Activated CD8-positive, alpha-beta T cell treated with anti-CD3 and anti-CD28 coated beads for 36 hours (primary cell): Measurements from ENCODE around the gene NCOA5. TPM values are rescaled to one million over a fixed set of nuclear protein-coding genes. Genes with fewer than 3 reads are reported as not detected.

Source experiments
- ATAC-seq: fragments of 200-7000 bp; cut with Tn5 transposase; one replicate; pipeline ENCODE4 v1.10.0; 2021; ENCODE audit warnings: mild to moderate bottlenecking, moderate library complexity
- CTCF ChIA-PET: fragments of 350-600 bp; sonication (Branson Sonifier 250); formaldehyde crosslinking; loops from one replicate; lab custom pipeline; 2021; ENCODE audit warnings: antibody characterized with exemption; lab: Charles Lee
- POLR2A ChIA-PET: fragments of 350-600 bp; sonication (Branson Sonifier 250); formaldehyde crosslinking; loops from one replicate; lab custom pipeline; 2021; ENCODE audit warnings: antibody characterized with exemption; lab: Charles Lee
- DNase-seq: peaks from one replicate; pipeline ENCODE4 v3.0.0-alpha.2; 2020
- H3K27ac Mint-ChIP-seq: one replicate; pipeline ENCODE4 v1.8.0; 2021; ENCODE audit warnings: mild to moderate bottlenecking, mixed read lengths
- H3K27me3 Mint-ChIP-seq: one replicate; pipeline ENCODE4 v1.8.0; 2021; ENCODE audit warnings: mixed read lengths
- H3K36me3 Mint-ChIP-seq: one replicate; pipeline ENCODE4 v1.8.0; 2021; ENCODE audit warnings: low read depth, mixed read lengths
- H3K4me1 Mint-ChIP-seq: one replicate; pipeline ENCODE4 v1.8.0; 2021; ENCODE audit warnings: low read depth, mixed read lengths
- H3K4me3 Mint-ChIP-seq: one replicate; pipeline ENCODE4 v1.8.0; 2021; ENCODE audit warnings: mild to moderate bottlenecking, moderate library complexity, mixed read lengths
- H3K9me3 Mint-ChIP-seq: one replicate; pipeline ENCODE4 v1.8.0; 2021; ENCODE audit warnings: mixed read lengths
- intact Hi-C: fragments of 100-400 bp; cut with micrococcal nuclease; formaldehyde crosslinking; loops from one replicate; pipeline ENCODE4 v1.10.0; 2022
- total RNA-seq, 2 experiments: library from RNA; stranded (reverse); gene quantifications; one replicate each; pipeline ENCODE4 v1.2.3, GENCODE V29; 2021
- TF ChIP-seq, protein P1 (sequence below): fragments of 200-600 bp; IDR thresholded peaks from one replicate; pipeline ENCODE4 v1.8.0; 2022; ENCODE audit warnings: antibody characterized with exemption, mild to moderate bottlenecking

Gene NCOA5
- total RNA-seq, 2 experiments from 2014 or later = 13.1 to 16.8 TPM

DNA sequence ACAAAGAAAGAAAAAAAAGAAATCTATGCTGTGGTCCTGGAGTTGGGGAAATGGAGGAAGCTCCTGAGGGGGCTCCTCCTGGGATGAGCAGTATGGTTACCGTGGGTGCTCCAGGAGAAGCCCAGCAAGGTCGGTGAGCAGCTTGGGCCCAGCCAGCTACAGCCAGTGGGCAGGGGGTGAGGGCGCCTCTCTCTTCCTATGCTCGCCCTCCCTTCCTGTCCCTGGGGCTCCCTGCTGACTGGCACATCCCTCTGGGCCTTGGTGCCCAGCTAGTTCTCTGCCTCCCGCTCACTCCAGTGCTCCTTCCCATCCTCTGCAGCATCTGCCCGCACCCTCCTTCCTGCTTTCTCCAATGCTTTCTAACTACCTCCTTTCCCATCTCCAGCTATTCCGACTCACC lies 45.0 kb upstream of the NCOA5 start:
- no peaks in the 10 kb centered on the region for H3K36me3 Mint-ChIP-seq
- intact Hi-C loops = no loop called here
- POLR2A ChIA-PET = no interaction called here

DNA sequence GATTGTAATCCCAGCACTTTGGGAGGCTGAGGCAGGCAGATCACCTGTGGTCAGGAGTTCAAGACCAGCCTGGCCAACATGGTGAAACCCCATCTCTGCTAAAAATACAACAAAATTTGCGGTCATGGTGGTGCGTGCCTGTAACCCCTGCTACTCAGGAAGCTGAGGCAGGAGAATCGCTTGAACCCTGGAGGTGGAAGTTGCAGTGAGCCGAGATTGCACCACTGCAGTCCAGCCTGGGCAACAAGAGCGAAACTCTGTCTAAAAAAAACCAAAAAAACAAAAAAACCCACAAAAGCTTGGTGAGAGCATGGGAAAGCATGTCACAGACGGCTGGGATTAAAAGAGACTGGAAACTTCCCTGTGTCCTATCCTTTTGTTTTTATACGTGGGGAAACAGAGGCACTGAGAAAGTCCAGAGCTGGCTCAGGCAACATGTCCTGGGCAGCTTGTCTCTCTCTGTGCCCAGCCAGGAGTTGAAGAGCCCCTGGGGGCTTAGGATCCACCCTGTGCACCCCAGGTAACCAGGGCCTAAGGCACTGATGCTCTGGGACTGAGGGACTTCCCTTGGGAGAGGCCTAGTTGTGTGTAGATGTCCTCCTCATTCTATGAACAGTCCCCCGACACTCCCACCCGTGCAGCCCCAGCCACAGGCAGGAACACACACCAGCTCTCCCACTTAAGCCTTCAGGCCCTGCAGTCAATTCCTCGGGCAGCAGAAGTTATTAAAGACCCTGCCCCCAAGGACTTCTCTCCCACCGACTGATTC lies 44.3 kb upstream of the NCOA5 start:
- Mint-ChIP-seq H3K36me3 (no peaks in the 10 kb centered on the region), H3K9me3 (no peaks in the 10 kb centered on the region), H3K27ac (no peak overlapping the region), H3K27me3 (peaks cover 38% of the 10 kb centered on the region), H3K4me1 (no peaks in the 10 kb centered on the region), H3K4me3 (no peak overlapping the region)
- ChIA-PET POLR2A (no interaction called here), CTCF (interaction anchor here (1.2 to 6.8 kb wide), 9 partner anchors 18 to 278 kb away, joined by 3 to 39 read pairs (median 4); no protein-coding TSS in a partner anchor)
- DNase-seq (no peak), ATAC-seq (no peak)
- TF ChIP-seq, protein P1, sequence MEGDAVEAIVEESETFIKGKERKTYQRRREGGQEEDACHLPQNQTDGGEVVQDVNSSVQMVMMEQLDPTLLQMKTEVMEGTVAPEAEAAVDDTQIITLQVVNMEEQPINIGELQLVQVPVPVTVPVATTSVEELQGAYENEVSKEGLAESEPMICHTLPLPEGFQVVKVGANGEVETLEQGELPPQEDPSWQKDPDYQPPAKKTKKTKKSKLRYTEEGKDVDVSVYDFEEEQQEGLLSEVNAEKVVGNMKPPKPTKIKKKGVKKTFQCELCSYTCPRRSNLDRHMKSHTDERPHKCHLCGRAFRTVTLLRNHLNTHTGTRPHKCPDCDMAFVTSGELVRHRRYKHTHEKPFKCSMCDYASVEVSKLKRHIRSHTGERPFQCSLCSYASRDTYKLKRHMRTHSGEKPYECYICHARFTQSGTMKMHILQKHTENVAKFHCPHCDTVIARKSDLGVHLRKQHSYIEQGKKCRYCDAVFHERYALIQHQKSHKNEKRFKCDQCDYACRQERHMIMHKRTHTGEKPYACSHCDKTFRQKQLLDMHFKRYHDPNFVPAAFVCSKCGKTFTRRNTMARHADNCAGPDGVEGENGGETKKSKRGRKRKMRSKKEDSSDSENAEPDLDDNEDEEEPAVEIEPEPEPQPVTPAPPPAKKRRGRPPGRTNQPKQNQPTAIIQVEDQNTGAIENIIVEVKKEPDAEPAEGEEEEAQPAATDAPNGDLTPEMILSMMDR = no peak
- intact Hi-C loops = no loop called here

More for the DNA sequence above, 45.0 kb upstream of the NCOA5 start:
- DNase-seq (no peak), ATAC-seq (no peak)
- TF ChIP-seq, protein P1 = no peak
- Mint-ChIP-seq H3K4me3 (no peak overlapping the region), H3K9me3 (no peaks in the 10 kb centered on the region), H3K27ac (no peak overlapping the region), H3K4me1 (no peaks in the 10 kb centered on the region), H3K27me3 (peaks cover 40% of the 10 kb centered on the region)
- CTCF ChIA-PET = interaction anchor here (1.2 to 6.8 kb wide), 3 partner anchors 17 to 45 kb away, joined by 3 to 39 read pairs (median 4); no protein-coding TSS in a partner anchor

DNA sequence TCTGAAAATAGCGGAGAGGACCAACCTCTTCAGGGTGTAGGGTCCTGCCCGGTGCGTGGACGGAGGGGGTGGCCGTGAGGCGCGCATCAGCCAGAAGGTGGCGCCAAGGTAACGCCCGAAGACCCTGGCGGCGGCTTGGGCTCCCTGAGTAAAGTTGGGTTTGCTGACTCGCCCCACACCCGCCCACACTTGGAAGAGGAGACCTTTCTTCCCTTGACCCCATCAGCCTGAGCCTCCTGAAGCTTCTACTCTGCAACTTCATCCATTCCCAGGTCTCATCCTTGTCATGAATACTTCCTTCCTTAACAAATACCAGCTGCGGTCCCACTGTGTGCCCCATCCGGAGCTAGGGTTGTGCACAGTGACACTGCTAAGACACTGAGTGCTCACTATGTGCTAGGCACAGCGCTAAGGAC lies 43.0 kb upstream of the NCOA5 start:
- CTCF ChIA-PET = interaction anchor here (0.6 to 6.8 kb wide), 24 partner anchors 9 to 279 kb away, joined by 3 to 39 read pairs (median 3); partner anchors contain the start of gene CD40
- intact Hi-C loops = no loop called here
- Mint-ChIP-seq H3K4me3 (no peak overlapping the region), H3K9me3 (no peaks in the 10 kb centered on the region), H3K27me3 (peaks cover 38% of the 10 kb centered on the region), H3K4me1 (no peaks in the 10 kb centered on the region), H3K27ac (no peak overlapping the region), H3K36me3 (no peaks in the 10 kb centered on the region)
- TF ChIP-seq, protein P1 = peak; percentile 86
- ATAC-seq = peak; percentile 91
- peak; percentile 77 for DNase-seq
- POLR2A ChIA-PET = no interaction called here

DNA sequence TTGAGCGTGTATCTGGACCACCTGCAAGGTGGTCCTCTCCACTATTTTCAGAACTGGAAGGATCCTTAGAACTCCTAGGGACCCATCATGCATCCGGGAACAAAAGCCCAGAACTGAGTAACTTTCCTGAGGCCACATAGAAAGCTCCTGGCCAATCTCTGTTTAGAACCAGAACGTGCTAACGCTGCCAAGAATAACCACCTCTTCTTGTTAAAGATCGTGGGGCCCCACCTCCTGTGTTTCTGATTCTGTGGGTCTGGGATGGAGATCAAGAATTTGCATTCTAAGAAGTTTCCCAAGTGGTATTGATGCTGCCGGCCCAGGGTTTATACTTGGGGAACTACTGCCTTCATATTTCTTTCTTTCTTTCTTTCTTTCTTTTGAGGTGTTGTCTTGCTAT lies 41.6 kb upstream of the NCOA5 start:
- no peak for ATAC-seq
- Mint-ChIP-seq H3K4me3 (no peak overlapping the region), H3K4me1 (no peaks in the 10 kb centered on the region), H3K27ac (no peak overlapping the region), H3K36me3 (no peaks in the 10 kb centered on the region), H3K9me3 (no peaks in the 10 kb centered on the region), H3K27me3 (peaks cover 33% of the 10 kb centered on the region)
- TF ChIP-seq, protein P1 = no peak
- no peak for DNase-seq
- ChIA-PET CTCF (interaction anchor here (3.3 to 6.8 kb wide), 3 partner anchors 44 to 218 kb away, joined by 11 to 39 read pairs (median 14); no protein-coding TSS in a partner anchor), POLR2A (interaction anchor here (0.6 kb wide), 1 partner anchor 127 kb away, joined by 3 read pairs; no protein-coding TSS in a partner anchor)
- intact Hi-C loops = no loop called here

DNA sequence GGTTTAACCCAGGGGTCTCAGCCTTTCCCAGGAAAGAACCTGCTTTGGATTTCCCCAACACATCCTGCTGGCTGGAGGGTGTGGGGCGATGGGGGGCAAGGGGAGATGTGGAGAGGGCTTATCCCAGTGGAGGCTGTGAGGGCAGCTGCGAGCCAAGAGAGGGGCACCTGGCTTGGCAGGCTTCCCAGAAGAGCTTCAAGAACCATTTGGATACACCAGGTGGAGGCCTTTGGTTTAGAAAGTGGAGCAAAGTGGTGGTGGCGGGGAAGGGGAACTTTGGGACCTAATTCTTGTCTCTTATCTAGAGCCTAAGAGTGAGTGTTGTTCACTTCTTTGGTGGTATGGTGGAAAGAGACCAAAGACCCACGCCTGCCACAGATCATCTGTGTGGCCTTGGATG lies 40.8 kb upstream of the NCOA5 start:
- intact Hi-C loops = no loop called here
- Mint-ChIP-seq H3K9me3 (no peaks in the 10 kb centered on the region), H3K27me3 (peaks cover 27% of the 10 kb centered on the region), H3K4me1 (no peaks in the 10 kb centered on the region), H3K27ac (no peak overlapping the region), H3K36me3 (no peaks in the 10 kb centered on the region), H3K4me3 (no peak overlapping the region)
- ChIA-PET CTCF (interaction anchor here (3.6 to 6.8 kb wide), 2 partner anchors 45 to 116 kb away, joined by 11 to 39 read pairs; no protein-coding TSS in a partner anchor), POLR2A (no interaction called here)
- TF ChIP-seq, protein P1 = no peak
- ATAC-seq (no peak), DNase-seq (no peak)
